GM19043 (cell line): ENCODE results near the gene PHC1.

Experiments
- ATAC-seq: cut with Tn5 transposase; IDR thresholded peaks from one replicate; pipeline ENCODE4 v1.9.1; 2021; ENCODE audit warnings: low read depth; ENCODE audit not compliant: unreplicated experiment

The PHC1 gene

GRCh38 chr12:8948701-8949341, 34.5 kb downstream of the PHC1 start:
- ATAC-seq, result no peak

- ATAC-seq, result peak; percentile 79
Observed at GRCh38 chr12:8949342-8950220, 35.3 kb downstream of the PHC1 start, which contains the start of gene M6PR. TSS of gene M6PR (minus strand) at chr12:8949645. CDS start at chr12:8946404, 3,241 bp downstream.

- peak; percentile 9 for ATAC-seq
Observed at GRCh38 chr12:8950221-8950527, 35.9 kb downstream of the PHC1 start.

GRCh38 chr12:8950702-8951478, 36.6 kb downstream of the PHC1 start:
- no peak for ATAC-seq

- ATAC-seq, result no peak
Observed at GRCh38 chr12:8951744-8952143, 37.4 kb downstream of the PHC1 start.

GRCh38 chr12:8953773-8954402, 39.6 kb downstream of the PHC1 start:
- no peak for ATAC-seq

- no peak for ATAC-seq
Observed at GRCh38 chr12:8956073-8956472, 41.8 kb downstream of the PHC1 start.

GRCh38 chr12:8956772-8957171, 42.5 kb downstream of the PHC1 start:
- ATAC-seq, result no peak

- ATAC-seq, result no peak
Observed at GRCh38 chr12:8957561-8957960, 43.3 kb downstream of the PHC1 start.

- no peak for ATAC-seq
Observed at GRCh38 chr12:8958066-8958465, 43.8 kb downstream of the PHC1 start.

- ATAC-seq, result no peak
Observed at GRCh38 chr12:8960176-8960575, 45.9 kb downstream of the PHC1 start.

GRCh38 chr12:8968761-8969160, 54.5 kb downstream of the PHC1 start:
- no peak for ATAC-seq

GRCh38 chr12:8969861-8970411, 55.6 kb downstream of the PHC1 start:
- no peak for ATAC-seq

GRCh38 chr12:8970432-8970831, 56.1 kb downstream of the PHC1 start:
- ATAC-seq, result no peak

- ATAC-seq, result no peak
Observed at GRCh38 chr12:8980137-8980536, 65.8 kb downstream of the PHC1 start.

GRCh38 chr12:8985213-8985754, 71.0 kb downstream of the PHC1 start:
- no peak for ATAC-seq

GRCh38 chr12:8987163-8987562, 72.9 kb downstream of the PHC1 start:
- no peak for ATAC-seq

GRCh38 chr12:8987685-8988084, 73.4 kb downstream of the PHC1 start:
- ATAC-seq, result no peak

GRCh38 chr12:8989413-8989812, 75.1 kb downstream of the PHC1 start, which contains the start of gene KLRG1:
TSS of gene KLRG1 (plus strand) at chr12:8989546. CDS start at chr12:8989636, 90 bp downstream.
- ATAC-seq, result no peak
